GM19397 (cell line): Measurements from ENCODE around the gene DKKL1.

Source experiments
- ATAC-seq: cut with Tn5 transposase; IDR thresholded peaks from one replicate; pipeline ENCODE4 v1.9.1; 2021; ENCODE audit warnings: mild to moderate bottlenecking, moderate library complexity; ENCODE audit not compliant: unreplicated experiment

DKKL1 gene

GRCh38 chr19:49391581-49392399 lies 28.1 kb downstream of the DKKL1 start:
- ATAC-seq, result no peak

- no peak for ATAC-seq
Observed at GRCh38 chr19:49393881-49394280, 30.2 kb downstream of the DKKL1 start.

DNA sequence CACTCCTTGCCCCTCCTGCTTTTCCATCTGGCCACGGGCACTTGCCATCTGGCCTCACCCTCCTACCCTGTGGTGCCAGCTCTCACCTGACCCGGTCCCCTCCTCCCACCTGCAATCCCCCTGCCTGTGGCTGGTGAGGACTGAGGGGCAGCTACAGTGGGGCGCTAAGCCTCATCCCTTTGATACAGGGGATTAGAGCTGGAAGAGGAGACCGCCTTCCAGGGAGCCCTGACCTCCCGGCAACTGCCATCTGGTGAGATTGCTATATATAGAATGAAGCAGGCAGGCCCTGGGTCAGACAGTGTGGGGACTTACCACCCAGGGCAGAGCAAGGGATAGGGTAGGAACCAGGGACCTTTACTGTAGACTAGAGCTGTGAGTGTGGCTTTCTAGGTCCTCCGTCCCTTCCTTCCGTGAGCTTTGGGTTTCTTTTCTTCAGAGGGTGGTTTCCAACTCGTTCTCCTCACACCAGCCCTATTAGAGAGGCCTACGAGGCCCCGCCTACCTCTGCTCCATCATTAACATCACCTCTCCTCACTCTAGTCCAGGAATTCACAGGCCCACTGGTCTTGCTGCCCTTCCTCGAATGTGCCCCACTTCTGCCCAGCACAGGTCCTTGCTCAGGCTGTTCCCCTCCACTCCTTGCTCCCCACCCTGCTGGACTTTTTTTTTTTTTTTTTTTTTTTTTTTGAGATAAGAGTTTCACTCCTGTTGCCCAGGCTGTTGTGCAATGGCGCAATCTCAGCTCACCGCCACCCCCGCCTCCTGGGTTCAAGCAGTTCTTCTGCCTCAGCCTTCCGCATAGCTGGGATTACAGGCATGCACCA lies 32.1 kb downstream of the DKKL1 start:
- ATAC-seq, result no peak

- ATAC-seq, result no peak
Observed at GRCh38 chr19:49396738-49397505, 33.2 kb downstream of the DKKL1 start.

GRCh38 chr19:49398001-49398615 lies 34.4 kb downstream of the DKKL1 start:
- ATAC-seq, result no peak

GRCh38 chr19:49398931-49399330 lies 35.3 kb downstream of the DKKL1 start:
- ATAC-seq, result no peak

DNA sequence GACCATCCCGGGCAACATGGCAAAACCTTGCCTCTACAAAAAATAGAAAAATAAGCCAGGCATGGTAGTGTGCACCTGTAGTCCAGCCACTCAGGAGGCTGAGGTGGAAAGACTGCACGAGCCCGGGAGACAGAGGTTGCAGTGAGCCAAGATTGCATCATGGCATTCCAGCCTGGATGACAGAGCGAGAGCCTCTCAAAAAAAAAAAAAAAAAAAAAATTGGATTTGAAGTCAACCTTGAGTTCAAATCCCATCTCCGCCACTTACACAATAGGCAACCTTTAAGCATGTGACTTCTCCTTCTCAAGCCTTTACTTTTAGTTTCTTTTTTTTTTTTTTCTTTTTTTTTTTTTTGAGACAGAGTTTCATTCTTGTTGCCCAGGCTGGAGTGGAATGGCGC lies 36.4 kb downstream of the DKKL1 start:
- no peak for ATAC-seq

DNA sequence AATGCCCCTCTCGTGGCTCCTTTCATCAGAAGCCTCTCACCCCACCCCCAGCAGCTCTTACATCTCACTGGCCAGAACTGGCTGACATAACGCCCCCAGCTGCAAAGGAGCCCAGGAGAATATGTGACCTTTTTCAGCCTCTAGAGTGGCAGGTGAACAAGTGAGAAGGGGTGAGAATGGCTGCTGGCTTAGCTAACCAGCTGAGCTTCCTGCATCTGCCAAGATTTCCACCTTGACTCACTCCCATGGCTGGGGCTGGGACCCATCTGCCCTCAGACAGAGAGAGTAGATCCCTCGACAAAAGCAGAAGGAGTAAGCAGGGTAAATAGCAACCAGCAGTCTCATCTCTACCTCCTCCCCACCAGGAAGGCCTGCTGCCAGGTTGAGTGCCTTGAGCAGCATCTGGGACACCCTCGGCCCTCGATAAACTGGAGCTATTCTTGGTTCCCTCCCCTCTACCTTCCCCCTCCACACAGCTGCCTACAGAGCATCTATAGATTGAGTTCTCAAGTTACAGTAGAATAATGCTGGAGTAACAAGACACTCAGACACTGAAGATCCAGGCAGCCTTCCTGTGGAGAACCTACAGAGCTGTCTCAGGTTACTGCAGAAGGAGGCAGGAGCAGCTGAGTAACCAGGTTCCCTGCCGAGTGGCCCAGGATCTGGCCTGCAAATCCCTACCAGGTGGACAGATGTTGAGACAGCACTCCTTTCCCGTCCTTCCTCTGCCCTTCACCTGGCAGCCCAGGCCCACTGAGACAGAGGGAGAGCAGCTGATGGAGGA lies 39.9 kb downstream of the DKKL1 start:
- no peak for ATAC-seq

DNA sequence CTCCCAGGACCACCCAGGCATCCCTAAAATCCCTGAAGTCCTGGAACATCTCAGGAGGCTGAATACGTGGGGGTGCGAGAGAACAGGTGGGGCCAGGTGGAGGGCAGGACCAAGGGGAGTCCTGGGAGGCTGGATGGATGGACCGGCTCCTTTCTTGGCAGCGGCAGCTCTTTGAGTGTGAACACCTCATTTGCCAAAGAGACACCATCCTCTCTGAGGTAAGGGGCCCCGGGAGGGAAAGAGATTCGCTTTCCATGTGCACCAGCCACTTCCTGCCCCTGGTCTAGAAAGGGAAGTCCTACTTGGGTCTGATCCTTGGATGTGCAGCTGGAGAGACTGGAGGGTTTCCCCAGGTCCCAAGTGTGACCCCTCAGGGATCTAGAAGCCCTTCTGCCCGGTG lies 43.4 kb downstream of the DKKL1 start:
- no peak for ATAC-seq

GRCh38 chr19:49407482-49408015 lies 43.9 kb downstream of the DKKL1 start:
- ATAC-seq, result no peak

DNA sequence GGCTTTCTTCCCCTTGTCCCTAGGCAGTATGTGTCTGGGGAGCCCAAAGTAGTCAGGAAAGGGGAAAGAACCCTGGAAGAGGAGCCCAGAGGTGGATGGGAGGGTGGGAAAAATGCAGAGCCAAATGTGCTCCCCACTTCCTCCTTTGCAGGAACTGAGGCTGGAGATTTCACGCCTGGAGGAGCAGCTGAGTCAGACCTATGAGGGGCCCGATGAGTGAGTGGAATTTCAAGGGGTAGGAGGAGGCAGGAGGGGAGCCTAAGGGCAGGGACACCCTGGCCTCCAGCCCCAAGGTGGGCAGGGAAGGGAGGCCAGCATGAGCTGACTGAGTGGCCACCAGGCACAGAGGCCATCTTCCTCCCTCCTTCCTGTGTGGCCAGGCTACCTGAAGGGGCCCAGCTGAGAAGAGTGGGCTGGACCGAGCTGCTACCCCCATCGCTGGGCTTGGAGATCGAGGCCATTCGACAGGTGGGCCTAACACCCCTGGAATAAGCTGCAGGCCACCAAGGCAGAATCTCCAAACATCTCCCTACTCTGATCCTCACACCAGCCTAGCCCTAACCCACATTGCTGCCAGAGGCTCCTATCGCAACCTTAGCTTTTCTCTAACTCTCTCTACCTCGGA lies 45.3 kb downstream of the DKKL1 start:
- ATAC-seq, result no peak

GRCh38 chr19:49409441-49410029 lies 45.9 kb downstream of the DKKL1 start:
- no peak for ATAC-seq

GRCh38 chr19:49411681-49412326 lies 48.1 kb downstream of the DKKL1 start:
- no peak for ATAC-seq

DNA sequence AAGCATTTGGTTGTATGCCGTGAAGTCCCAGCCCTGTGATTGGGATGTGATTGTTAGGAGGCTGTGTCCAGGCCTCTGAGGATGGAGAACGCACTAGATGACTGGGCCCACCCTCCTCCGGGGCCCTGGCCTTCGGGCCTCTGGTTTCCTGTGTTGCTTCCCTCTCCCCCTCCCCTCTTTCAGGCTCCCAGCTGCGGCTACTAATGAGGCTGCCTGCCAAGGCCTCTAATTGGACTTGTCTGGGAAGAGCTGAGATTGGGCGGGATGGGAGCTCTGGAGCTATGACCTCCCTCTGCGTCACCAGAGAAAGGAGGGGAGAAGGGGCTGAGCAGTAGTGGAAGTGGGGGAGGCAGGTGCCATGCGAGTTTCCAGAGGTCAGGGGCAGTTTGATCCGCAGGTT lies 49.7 kb downstream of the DKKL1 start:
- no peak for ATAC-seq

DNA sequence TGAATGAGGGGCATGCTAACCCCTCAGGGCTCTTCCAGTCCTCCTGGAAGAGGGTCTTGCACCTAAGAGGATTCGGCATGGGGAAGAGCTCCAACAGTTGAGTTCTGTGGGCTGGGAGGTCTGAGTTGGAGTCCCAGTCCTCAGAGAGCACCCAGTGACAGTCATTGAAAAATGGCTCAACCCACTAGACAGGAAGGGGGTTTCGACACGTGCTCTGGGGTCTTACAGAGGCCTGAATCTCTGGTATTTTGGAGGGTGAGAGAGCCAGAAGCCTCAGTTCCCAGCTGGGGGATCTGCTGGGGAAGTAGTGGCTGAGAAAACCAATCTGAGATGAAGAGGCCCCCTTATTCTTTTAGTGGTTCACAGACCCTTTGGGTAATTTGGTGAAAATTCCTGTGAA lies 50.6 kb downstream of the DKKL1 start:
- no peak for ATAC-seq

- no peak for ATAC-seq
Observed at GRCh38 chr19:49415102-49415809, 51.6 kb downstream of the DKKL1 start.

GRCh38 chr19:49415810-49416200 lies 52.1 kb downstream of the DKKL1 start:
- no peak for ATAC-seq

DNA sequence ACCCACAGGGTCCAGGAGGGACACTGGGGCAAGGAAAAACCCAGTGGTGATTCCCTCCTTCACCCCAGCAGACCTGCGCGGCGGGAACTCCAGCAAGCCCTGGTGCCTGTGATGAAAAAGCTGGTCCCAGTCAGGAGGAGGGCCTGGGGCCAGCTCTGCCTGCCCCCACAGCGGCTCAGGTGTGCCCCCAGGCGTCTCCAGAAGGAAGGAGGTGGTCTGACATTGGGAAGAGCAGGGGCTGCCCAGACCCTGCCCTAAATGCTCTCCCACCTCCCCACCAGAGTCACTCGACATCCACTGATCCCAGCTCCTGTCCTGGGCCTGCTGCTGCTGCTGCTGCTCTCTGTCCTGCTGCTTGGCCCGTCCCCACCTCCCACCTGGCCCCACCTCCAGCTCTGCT lies 53.4 kb downstream of the DKKL1 start:
- ATAC-seq, result no peak
